GM12872 (cell line): ENCODE results near the gene MSH3.

Source experiments
- TF ChIP-seq, protein P1 (sequence below): IDR thresholded peaks from 3 replicates; pipeline ENCODE4 v1.5.1; 2011; ENCODE audit warnings: low read depth, mild to moderate bottlenecking, low read length, moderate library complexity; ENCODE audit not compliant: insufficient read depth

The MSH3 gene

DNA sequence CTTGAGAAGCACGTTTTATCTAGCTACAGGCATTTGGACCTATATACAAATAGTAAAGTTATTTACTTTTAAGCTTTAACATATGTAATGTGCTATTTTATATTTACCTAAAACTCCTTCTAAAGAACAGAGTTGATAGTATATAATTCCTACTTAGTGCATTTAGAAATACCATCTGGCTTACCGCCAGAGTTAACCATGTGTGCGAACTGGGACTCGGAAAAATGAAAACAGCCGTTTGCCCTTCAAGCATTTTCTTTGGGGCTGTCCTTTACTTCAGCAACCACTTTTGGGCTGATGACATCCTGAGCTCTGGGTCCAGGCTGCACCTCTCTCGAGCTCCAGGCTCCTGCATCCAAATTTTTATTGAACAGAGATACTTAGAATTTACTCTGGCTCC lies 22.3 kb downstream of the MSH3 start:
- TF ChIP-seq, protein P1, sequence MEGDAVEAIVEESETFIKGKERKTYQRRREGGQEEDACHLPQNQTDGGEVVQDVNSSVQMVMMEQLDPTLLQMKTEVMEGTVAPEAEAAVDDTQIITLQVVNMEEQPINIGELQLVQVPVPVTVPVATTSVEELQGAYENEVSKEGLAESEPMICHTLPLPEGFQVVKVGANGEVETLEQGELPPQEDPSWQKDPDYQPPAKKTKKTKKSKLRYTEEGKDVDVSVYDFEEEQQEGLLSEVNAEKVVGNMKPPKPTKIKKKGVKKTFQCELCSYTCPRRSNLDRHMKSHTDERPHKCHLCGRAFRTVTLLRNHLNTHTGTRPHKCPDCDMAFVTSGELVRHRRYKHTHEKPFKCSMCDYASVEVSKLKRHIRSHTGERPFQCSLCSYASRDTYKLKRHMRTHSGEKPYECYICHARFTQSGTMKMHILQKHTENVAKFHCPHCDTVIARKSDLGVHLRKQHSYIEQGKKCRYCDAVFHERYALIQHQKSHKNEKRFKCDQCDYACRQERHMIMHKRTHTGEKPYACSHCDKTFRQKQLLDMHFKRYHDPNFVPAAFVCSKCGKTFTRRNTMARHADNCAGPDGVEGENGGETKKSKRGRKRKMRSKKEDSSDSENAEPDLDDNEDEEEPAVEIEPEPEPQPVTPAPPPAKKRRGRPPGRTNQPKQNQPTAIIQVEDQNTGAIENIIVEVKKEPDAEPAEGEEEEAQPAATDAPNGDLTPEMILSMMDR = no peak

DNA sequence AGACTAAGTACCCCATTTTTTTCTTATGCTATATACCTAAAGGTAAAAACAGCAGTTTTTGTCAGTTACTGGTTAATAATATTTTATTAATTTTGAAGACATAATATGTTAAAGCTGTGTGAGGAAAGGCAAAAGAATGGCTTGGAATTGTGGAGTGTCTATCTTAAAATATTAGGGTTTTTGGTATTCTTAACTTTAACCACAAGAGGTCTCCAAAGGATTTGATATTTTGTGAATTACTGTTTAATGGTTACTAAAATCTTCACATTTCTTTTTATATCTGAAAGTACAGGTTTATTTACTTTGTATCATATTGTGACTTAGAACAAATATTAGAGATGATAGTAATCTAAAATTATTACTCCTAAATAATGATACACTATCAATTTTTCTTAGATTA lies 32.3 kb downstream of the MSH3 start:
- TF ChIP-seq, protein P1 = no peak

DNA sequence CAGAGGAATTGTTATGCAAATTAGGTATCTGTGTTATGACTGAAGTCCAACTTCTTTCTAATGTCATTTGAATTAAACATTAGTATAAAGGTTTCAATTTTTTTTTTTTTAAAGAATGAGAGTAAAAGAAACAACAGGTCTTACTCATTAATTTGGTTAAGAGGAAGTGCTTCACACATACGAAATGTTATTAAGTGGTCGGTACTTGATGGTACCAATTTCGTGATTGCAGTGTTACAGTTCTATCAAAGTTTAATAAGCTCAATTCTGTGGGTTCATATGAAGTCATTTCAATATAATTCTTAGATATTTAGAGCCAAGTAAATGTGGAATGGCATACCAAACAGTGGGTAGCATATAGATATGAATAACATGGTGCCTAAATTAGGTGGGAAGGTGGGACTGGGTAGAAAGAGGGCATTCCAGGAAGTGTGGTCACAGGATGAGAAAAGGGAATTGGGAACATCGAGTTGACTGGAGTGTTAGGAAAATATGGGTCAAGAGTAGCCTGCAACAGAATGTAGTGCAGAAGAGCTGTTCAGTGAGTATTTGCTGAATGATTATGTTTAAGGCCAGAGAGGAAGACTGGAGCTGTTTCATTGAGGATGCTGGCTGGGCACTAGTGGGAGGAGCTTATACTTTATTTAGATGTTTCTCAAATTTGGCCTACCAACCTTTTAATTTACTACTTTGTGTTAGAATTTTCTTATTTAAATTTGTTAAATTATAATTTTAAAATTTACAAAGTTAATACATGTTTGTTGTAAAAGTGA lies 34.4 kb downstream of the MSH3 start:
- TF ChIP-seq, protein P1 = no peak

DNA sequence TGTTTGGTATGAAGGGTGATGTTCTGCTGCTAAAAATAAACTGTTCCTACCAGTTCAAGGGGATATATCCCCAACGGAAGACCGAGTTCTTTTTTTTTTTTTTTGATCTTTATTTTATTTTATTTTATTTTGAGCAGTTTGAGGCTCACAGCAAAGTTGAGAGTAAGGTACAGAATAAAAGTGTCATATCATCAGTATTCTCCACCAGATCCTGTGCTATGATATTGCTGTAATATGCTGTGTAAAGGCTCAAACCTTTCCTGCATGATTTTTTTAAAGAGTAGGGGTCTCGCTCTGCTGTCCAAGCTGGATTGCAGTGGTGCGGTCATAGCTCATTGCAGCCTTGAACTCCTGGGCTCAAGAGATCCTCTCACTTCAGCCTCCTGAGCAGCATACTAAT lies 35.2 kb downstream of the MSH3 start:
- TF ChIP-seq, protein P1 = no peak

DNA sequence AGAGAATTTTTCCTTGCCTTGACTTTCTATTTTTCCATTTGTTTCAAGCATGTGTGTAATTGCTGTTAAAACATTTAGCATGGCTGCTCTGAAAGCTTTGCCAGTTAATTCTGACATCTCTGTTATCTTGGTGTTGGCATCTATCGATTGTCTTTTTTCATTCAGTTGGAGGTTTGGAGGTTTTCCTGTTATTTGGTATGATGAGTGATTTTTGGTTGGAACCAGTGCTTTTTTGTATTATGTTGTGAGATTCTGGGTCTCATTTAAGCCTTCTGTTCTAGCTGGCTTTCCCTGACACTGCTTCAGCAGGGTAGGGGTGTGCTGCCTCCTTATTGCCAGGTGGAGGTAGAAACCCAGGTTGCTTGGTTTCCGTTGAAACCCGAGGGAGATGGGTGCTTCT lies 41.2 kb downstream of the MSH3 start:
- TF ChIP-seq, protein P1 = no peak

DNA sequence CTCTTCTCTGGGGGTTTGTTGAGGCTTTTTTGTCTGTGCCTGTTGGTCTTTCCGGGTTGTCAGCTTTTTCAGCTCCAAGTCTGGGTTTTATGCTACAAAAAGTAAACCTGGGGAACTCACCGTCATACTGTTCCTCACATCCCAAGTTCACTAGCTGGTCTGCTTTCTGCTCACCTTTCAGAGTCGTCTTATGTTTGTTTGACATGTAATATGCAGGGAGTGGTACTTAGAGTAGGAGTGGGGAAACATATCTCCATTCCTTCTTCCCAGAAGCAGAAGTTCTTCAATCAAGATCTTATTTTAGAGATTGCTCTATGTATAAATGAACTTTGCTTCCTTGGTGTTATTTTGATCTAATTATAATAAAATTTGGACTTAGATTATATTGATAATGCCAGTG lies 42.0 kb downstream of the MSH3 start:
- TF ChIP-seq, protein P1 = no peak

DNA sequence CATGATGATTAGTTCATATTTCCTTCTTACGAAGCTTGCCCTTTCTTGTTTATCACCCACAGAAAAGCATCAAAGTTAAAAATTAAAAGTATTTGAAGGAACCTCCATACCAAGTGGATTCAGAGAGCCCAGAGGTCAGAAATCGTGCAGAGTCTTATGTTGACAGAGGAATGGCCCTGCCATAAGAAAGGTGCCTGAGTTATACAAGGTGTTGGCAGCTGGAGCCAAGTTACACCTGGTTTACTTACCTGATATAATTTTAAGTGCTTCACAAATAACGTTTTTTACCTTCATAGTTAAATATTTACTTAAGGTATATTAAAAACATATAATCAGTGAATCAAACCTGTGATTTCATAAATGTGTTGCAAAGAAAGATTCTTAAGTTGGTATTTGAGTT lies 42.6 kb downstream of the MSH3 start:
- TF ChIP-seq, protein P1 = no peak
